Measurements from ENCODE around the gene BEST3.

- TF ChIP-seq CTCF (IDR thresholded peaks at IDR 0.05) (no peak), ZFX (IDR thresholded peaks at IDR 0.05; ENCODE audit: borderline replicate concordance) (no peak)
These were observed 9.5 kb downstream of the BEST3 start for GRCh38 chr12:69689638-69690037.

Measured in 22Rv1 (cell line).